NCI-H2171 treated with DMSO at 0.1 percent for 48 hours (cell line): ENCODE results near the gene PRLR.

Source experiments
- DNase-seq: peaks from one replicate; lab custom pipeline; 2025; lab: John Stamatoyannopoulos, UW

The PRLR gene

DNA sequence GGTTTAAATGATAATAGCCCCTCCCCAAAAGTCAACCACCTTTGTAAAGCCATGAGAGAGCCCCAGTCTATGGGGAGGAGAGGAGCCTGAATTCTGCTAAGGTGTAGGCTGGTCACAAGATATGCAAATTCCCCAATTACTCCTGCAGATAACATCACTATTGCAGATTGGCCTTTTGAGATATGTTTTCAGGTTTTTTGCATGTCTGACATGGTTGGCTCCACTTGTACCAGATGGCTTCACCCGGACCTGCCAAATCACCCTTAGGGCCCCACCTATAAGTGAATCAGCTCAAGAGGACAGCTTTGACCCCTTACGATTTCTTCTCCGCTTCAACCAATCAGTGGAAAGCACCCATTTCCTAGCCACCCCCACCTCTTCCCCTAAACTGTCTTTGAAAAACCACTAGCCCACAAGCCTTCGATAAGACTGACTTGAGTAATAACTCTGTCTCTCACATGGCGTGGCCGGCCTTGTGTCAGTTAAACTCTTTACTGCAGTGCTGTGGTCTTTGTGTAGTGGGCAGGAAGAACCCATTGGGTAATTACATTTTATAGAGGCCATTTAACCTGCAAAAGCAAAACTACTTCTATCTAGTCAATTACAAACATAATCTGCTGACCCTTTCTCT, 69.7 kb downstream of the PRLR start:
- no peak for DNase-seq

DNA sequence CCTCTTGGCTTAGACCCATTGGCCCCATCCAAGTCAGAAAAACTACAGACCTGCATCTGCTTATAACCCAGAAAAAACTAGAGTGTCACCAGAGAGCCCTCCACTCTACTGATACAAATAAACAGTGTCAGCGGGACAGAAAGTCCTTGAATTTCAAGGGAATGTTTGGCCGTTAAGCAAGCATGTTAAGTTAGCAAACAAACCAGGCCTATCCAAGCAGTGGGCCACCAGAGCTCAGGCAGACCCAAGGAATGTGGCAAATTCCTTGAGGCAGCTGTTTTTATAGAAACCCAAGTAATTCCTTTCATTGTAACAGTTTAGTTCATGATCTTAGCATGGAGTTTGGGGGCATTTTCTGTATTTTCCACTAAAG, 70.9 kb downstream of the PRLR start:
- no peak for DNase-seq

DNA sequence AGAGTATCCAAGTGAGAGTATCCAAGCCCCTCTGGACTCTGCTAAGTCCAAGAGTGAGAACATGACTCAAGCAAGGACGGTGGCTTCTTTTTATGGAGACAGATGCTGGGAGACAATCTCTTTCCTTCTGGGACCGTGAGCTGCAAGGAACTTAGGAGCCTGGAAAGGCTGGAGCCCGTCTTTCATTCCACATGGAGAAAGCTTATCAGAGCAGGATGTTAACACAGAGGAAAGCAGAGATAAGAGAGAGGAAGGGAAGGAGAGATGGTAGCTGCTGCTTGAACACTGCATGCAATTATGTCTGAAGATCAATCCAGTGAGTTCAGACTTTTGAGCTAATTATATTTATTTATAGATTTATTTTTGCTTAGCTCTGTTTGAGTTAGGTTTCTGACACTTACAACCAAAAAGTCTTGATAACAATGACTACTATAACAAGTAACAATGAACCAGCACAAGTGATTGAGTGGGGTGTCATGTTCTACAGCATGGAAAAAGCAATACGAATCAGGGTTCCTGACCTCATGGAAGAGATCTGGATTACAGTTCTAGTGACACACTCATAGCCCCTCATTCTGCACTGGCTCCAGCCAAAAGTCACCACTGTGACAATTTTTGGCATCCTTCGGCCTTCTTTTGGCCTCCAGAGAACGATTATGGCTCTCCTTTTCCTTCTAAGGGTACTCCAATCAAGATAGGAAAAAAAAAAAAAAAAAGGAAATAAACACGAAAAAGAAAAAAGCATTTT, 71.5 kb downstream of the PRLR start:
- DNase-seq = no peak

DNA sequence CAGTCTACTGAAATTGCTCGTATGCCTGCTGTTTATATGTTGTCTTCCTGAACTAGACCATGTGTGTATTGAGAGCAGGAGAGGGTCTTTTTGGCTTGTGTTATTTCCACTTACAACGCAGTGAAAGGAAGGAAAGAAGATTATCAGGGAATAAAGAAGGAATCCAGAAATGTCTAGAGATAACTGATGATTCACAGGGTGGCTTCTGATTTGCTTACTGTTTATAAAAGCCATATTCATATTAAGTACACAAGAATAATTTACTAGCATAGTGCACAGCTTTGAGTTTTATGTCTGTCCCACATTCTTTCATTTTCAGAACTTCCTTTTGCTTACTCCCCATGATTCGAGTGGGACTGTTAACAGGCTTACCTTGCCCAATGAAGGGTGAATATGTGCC, 72.1 kb downstream of the PRLR start:
- DNase-seq = no peak

DNA sequence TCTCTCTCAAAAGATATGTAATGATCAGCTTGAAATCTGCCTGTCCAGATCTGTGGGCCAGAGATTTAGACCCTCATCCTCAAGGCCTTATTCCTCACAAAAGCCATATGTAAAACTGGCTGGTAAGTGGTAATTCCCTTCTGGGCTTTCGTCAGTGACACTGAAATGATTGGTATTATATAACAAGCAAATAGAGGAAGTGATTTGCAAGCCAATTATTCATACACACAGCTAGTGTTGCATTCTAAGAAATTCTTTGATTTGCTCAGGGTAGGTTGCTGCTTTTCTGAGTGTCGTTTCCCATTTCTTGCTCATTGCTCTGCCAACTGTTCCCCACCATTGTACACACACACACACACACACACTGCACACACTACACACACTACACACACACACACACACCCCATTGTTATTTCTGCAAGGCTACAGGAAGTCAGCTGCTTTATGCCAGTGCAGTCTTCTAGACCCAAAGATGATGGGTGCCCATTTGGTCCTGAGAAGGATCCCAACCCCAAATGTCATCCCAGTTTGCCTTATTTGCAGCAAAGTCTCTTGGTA, 76.8 kb downstream of the PRLR start:
- DNase-seq = no peak

DNA sequence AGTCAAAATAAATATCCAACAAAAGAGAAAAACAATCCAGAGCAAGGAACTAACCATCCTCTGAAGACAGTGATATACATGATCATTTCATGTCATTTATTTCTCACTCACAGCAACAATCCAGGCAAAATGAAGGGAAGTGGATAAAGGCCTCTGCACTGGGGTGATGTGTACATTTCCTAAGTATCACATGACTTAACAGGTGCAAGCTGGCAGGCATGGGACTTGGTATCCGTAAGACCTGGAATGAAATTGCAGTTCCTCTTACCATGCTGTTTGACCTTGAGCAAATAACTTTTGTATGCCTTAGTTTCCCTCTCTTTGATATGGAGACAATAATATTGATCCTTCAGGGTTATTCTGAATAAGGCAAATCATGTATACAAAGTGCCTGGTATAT, 77.6 kb downstream of the PRLR start:
- DNase-seq = no peak

DNA sequence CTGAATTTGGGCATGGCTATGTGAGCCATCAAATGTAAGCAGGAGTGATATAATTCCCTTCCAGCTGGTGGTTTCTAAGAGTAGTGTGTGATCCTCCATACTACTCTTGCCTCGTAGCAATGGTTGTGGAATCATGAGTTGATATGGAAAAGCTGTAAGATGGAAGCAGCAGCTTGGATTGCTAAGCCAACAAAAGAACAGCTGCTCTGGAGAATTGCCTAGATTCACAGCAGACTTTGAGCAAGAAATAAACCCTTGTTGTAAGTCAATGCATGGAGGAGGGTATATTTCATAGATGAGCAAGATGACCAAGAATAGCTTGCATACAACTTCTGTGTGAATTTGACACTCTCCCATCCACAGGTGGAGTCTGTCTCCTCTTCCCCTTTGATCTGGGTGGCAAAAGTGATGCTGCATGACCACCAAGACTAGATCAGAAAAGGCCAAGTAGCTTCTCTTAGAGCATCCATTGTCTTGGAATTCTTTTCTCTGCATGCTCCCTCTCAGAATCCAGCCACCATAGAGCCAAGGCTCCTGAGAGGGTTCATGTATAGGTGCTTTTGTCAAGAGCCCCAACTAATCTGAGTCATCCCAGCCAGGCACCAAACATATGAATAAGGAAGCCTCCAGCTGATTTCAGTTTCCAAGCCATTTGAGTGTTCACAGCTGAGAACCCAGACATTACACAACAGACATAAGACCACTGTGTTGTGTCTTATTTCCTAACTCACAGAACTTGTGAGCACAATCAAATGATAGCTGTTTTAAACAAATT, 79.0 kb downstream of the PRLR start:
- DNase-seq = no peak

DNA sequence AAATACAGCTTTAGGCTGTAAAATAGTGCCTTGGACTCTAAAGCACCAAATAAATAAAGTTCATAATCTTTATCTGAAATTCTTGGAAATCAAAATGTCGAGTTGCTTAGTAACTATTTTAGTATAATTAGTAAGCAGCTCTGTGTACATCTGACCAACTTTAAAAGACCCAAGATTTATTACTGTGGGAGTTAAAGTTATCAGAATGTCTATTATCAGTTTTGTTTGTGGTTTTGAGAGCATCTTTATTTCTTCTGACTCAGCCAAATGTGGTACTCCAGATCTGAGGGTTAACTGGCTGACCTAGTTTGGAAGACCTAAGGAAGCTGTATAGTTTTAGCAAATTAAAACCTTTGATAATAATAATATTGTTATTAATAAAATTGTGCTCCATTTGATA, 81.2 kb downstream of the PRLR start:
- DNase-seq = no peak

DNA sequence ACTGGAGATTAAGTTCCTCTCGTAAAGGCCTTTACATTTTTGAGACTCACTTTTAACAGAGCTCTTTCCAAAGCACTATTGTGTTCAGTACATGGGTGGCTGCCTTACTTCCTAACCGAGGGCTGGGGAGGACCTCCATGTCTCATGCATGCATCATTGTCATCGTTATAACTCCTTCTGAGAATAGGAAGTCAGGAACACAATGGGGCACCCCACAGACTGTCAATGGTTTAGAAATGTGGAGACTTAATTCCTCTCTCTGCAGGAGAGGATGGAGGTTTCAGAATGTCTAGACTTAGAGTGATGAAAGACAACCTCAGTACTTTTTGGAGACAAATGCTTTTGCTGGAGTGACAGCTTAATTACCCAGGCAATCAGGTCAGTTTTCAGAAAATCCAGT, 83.9 kb downstream of the PRLR start:
- DNase-seq = no peak

DNA sequence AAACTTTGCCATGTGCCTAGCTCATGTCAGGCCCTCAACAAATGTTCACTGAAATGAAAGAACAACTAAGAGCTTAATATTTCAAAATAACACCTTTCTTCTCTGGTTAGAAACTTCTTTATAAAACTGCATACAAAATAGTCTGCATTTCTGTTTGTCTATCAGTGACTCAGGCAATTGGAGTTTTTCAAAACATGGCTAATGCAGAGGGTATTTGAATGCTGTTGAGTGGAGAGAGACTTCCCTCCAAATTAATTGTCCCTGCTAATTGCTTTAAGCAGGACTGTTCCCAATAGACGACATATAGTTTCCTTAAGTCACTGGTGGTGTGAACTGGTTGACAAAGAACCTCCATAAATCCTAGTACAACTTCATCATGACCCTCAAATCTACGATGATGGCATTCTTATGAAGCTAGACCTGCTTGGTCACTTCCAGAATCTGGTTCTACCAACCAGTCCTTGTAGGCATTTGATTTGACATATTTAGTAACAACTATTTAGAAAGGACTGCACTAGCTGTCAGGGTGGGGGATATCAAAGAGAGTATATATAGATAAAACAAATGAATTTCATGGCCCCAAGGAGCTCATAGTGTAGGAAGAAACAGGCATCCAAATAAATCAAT, 84.5 kb downstream of the PRLR start:
- DNase-seq = no peak

DNA sequence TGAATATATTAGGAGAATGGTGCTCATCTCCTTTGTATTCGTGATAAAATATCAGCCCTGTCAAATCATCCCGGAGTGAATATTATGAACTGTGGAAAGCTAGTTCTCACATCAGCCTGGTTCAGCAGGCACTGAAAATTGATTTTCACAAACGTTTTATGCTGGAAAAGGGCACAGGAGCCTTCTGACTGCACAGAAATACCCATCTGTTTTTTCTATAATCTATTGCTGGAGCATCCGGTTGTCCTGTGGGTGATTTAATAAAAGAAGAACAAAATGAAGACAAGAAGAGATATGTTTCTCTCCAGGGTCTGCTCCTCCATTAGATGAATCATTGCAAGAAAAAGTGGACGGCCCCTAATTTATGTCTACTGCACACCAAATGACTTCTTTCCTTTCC, 85.3 kb downstream of the PRLR start:
- no peak for DNase-seq

DNA sequence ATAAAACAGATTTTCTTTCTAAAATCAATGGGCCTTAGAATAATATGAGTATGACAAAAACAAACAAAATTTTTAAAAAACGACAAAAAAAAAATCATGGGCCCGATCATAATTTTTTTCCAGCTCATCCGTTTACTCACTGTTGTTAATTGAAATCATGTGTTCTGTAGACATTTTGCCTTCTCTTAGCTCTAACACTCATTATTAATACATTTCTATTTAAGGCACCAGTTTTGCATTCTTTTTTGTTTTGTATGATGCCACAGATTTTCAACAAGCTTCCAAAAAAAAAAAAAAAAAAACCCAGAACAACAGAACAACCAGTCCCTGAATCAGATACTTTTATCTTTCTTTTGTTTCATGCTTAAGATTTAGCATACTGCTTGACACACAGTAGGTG, 86.4 kb downstream of the PRLR start:
- no peak for DNase-seq

DNA sequence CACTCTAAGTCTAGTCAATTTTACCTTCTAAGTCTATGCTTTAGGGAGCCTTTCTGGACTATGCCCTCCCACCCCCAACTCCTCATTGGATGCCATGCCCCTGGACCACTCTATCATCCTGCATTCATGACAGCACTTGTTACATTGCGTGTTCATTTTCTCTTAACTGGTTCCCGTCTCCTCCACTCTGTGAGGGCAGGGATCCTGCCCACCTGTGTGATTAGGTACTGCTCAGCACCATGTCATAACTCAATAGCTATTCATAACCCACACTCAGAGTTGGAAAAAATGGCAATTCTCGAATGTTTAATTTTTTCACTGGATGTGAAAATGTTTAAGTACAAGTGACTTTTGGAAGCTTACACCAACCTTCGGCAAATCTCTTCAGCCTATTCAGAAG, 88.5 kb downstream of the PRLR start:
- no peak for DNase-seq

DNA sequence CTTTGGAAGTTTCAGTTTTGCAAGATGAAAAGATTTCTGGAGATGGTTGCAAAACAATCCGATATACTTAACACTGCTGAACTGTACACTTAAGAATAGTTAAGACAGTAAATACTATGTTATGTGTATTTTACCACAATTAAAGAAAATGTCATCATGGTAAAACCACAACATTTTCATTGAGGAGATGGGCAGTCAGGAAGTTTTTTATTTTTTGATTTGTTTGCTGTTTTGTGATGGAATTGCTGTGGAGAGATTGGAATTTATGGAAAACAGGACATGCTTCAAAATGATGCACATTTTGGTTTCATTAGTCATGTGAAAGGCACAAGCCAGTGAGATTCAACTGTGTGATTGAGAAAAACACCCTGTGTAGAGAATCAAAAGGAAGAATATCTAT, 92.1 kb downstream of the PRLR start:
- no peak for DNase-seq

DNA sequence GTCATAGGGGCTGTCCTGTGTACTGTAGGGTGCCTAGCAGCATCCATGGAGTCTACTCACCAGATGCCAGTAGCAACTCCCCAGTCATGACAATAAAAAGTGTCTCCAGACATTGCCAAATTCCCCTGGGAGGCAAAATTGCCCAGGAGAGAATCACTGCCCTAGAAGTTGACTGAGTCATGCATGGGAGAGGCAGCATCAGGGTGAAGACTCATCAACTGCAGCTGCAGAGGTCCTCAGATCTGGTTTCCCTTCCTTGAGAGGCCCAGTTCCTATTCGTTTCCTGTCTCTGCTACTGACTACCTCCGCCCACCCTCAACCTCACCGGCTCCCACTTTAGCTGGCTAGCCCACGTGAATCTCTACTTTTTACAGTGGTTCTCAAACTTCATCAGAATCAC, 93.9 kb downstream of the PRLR start:
- no peak for DNase-seq

DNA sequence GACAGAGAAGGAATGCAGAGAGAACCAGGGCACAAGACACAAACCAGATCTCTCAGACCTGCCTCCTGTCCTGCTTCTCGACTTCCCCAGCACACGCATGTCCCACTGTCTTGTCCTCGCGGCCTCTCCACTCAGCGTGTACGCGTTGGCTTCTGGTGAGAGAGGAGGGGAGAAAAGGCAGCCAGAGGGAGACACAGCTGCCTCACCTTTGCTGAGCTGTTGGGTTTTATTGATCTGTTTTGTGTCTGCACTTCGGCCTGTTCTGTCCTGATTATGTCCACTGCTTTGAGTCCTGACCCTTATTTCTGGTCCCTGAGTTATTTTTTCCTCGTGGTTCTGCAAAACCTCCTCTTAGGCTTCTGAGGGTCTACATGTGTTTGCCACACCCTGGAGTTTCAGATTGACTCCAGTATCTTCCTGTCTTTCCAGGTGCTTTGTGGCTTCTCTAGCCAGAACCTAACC, 95.0 kb downstream of the PRLR start:
- no peak for DNase-seq

DNA sequence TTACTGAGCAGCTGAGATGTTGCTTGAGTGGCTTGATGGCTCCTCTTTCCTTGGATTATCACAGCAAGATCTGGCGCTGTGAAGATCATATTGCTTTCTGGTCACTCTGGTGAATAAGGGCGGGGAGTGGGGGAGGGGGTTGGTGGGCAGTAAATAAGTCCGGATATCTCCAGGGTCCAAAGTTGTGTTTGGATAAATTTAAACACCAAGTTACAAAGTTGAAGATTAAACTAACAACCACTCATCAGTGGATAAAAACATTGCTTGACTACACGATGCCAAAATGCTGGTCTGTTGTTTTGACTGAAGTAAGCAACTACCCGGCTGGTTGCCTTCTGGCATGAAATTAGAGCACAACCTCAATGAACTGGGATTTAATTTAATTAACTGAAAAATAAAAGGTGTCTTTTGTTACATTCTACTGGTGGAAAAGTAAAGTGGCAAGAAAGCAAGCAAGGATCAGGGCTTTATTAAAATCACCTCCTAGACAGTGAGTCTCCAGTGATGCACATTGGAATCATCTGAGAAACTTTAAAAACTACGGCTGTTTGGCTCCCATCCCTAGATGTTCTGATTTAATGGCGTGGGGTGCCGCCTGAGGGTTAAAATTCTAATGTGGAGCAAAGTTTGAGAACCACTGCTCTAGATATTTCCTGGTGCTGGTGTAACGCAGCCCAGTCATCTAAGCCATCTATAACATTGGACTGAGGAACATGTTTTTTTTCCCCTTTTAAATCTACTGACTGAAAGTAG, 95.8 kb downstream of the PRLR start:
- DNase-seq = no peak

DNA sequence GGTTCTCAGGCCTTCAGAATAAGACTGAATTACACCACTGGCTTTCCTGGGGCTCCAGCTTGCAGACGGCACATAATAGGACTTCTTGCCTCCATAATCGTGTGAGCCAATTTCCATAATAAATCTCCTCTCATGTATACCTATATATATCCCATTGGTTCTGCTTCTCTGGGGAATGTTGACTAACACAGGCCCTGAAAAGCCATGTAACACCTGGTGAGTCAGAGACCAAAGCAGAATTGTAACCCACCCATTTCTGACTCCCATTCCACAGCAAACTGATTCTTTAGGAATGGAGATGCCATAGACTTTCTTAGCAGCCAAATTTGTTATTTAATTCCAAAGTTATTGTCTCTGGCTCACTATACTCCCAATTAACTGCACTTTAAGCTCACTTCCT, 97.1 kb downstream of the PRLR start:
- no peak for DNase-seq

DNA sequence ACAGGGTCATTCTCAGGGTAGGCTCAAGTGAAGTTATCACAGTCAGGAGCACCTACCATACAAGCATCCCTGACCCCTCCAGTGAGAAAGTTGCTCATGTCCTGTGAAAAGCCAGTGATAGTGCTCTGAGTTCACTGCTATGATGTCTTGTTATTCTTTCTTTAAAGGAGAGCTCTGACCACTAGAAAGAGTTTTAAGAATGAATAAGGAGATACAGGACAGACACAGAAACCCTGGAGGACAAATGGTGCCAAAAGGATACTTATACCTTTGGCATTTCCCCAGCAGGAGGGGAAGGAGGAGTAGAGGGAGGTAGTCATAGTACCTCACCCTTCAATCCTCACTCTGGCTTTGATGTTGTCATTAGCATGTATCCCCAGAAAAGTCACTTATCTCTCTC, 98.6 kb downstream of the PRLR start:
- no peak for DNase-seq

DNA sequence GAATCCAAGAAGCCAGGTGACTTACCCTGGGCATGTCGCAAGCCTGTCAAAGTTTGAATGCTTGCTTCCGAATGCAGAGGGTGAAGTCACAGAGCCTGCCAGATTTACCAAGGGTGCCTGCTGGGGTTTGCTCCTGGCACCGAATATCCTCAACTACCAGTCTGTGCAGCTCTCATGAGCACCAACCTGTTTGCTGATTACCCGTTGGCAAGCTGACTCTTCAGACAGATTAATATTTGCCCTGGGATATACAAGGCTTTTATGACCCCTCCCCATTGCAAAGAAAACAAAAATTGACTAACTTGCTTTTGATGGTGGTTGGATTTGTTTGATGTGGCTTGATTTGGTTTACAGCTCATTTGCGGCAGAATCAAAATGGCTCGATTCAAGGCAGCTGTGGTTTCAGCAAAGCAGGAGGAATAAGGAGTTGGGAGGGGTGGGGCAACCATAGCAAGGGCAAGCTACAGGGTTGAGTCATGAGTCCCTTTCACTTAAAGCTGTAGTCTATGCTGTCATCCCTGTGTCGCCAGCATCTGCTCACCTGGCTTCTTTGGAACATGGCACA, 100.3 kb downstream of the PRLR start:
- no peak for DNase-seq

DNA sequence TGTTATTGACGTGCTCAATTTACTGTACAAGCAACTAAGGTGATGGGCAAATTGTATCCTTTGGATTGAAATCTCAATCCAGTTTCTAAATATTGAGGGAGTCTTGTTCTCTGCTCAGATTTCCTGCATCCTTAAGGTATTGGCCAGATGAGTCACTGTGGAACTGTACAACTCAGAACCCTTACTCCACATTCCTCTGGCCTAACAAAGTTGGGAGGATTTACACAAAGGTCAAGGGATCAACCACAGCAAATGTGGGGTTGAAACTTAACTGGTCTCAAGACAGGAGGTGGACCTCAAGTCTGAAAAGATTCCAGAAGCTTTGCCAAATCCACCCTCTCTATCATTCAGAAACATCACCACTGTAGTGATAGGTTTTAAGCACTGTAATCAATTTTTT, 101.0 kb downstream of the PRLR start:
- no peak for DNase-seq
